Ishikawa (cell line): ENCODE measurements around the gene MDH1B.

Experiments used
- CEBPB ChIP-seq: IDR thresholded peaks from 2 replicates; pipeline ENCODE4 v1.6.1; 2012
- CREB1 ChIP-seq: IDR thresholded peaks from 2 replicates; pipeline ENCODE4 v1.6.1; 2012; ENCODE audit warnings: low read depth
- EGR1 ChIP-seq: IDR thresholded peaks from 2 replicates; pipeline ENCODE4 v1.6.1; 2012
- EP300 ChIP-seq: IDR thresholded peaks from 2 replicates; pipeline ENCODE4 v1.6.1; 2012; ENCODE audit warnings: borderline replicate concordance
- FOXM1 ChIP-seq: IDR thresholded peaks from 2 replicates; pipeline ENCODE4 v1.6.1; 2012; ENCODE audit warnings: low read depth, borderline replicate concordance
- MAX ChIP-seq: IDR thresholded peaks from 2 replicates; pipeline ENCODE4 v1.6.1; 2012
- NFIC ChIP-seq: IDR thresholded peaks from 2 replicates; pipeline ENCODE4 v1.6.1; 2012
- RAD21 ChIP-seq: IDR thresholded peaks from 2 replicates; pipeline ENCODE4 v1.6.1; 2012; ENCODE audit warnings: low read depth
- REST ChIP-seq: IDR thresholded peaks from 2 replicates; pipeline ENCODE4 v1.6.1; 2012; ENCODE audit warnings: low read depth, mild to moderate bottlenecking
- TAF1 ChIP-seq: IDR thresholded peaks from 2 replicates; pipeline ENCODE4 v1.6.1; 2012; ENCODE audit warnings: low read depth, mild to moderate bottlenecking
- TCF12 ChIP-seq: IDR thresholded peaks from 2 replicates; pipeline ENCODE4 v1.6.1; 2012; ENCODE audit warnings: low read depth
- TEAD4 ChIP-seq: IDR thresholded peaks from 2 replicates; pipeline ENCODE4 v1.6.1; 2012
- USF1 ChIP-seq: IDR thresholded peaks from 2 replicates; pipeline ENCODE4 v1.6.1; 2012
- YY1 ChIP-seq: IDR thresholded peaks from 2 replicates; pipeline ENCODE4 v1.6.1; 2012; ENCODE audit warnings: low read depth
- ZBTB7A ChIP-seq: IDR thresholded peaks from 2 replicates; pipeline ENCODE4 v1.6.1; 2012; ENCODE audit warnings: low read depth

The MDH1B gene

GRCh38 chr2:206693399-206694137 is 71.6 kb downstream of the MDH1B start:
- TF ChIP-seq TCF12 (no peak), EGR1 (no peak), REST (no peak), ZBTB7A (no peak), RAD21 (peak; percentile 84), YY1 (no peak), EP300 (no peak)

GRCh38 chr2:206692971-206693370 is 72.2 kb downstream of the MDH1B start:
- TF ChIP-seq EP300, result no peak
- TF ChIP-seq TCF12, result no peak
- no peak for TF ChIP-seq FOXM1
- no peak for TF ChIP-seq USF1
- no peak for TF ChIP-seq TEAD4
- TF ChIP-seq CREB1, result no peak
- TF ChIP-seq EGR1, result no peak
- no peak for TF ChIP-seq ZBTB7A
- TF ChIP-seq TAF1, result no peak
- no peak for TF ChIP-seq RAD21
- no peak for TF ChIP-seq CEBPB
- no peak for TF ChIP-seq REST
- TF ChIP-seq NFIC, result no peak
- no peak for TF ChIP-seq YY1
- no peak for TF ChIP-seq MAX

- TF ChIP-seq MAX, result no peak
- TF ChIP-seq TCF12, result no peak
- no peak for TF ChIP-seq ZBTB7A
- no peak for TF ChIP-seq NFIC
- TF ChIP-seq TEAD4, result no peak
- no peak for TF ChIP-seq CREB1
- no peak for TF ChIP-seq TAF1
- TF ChIP-seq RAD21, result no peak
- TF ChIP-seq EGR1, result no peak
Measured at GRCh38 chr2:206688990-206689389, 76.1 kb downstream of the MDH1B start.

GRCh38 chr2:206688453-206688852 is 76.7 kb downstream of the MDH1B start:
- no peak for TF ChIP-seq ZBTB7A
- TF ChIP-seq FOXM1, result no peak
- TF ChIP-seq CEBPB, result no peak
- TF ChIP-seq TCF12, result no peak
- TF ChIP-seq NFIC, result no peak
- TF ChIP-seq MAX, result no peak
- no peak for TF ChIP-seq EGR1
- no peak for TF ChIP-seq USF1
- TF ChIP-seq CREB1, result no peak
- no peak for TF ChIP-seq YY1
- no peak for TF ChIP-seq RAD21
- TF ChIP-seq TAF1, result no peak
- TF ChIP-seq REST, result no peak
- no peak for TF ChIP-seq EP300
- TF ChIP-seq TEAD4, result no peak
